ENCODE data around the gene TJP3.
"Not testable (repeated sequence)": the region's sequence is repeated elsewhere in the genome, so short reads cannot be mapped to it uniquely, and the experiment has no call there.

DNA sequence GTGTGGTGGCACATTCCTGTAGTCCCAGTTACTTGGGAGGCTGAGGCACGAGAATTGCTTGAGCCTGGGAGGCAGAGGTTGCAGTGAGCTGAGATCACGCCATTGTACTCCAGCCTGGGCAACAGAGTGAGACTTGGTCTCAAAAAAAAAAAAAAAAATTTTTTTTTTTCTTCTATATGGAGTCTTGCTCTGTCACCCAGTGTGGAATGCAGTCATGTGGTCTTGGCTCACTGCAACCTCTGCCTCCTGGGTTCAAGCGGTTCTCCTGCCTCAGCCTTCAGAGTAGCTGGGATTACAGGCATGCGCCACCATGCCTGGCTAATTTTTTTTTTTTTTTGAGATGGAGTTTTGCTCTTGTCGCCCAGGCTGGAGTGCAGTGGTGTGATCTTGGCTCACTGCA is 57.6 kb downstream of the TJP3 start:
- TF ChIP-seq, protein P1, sequence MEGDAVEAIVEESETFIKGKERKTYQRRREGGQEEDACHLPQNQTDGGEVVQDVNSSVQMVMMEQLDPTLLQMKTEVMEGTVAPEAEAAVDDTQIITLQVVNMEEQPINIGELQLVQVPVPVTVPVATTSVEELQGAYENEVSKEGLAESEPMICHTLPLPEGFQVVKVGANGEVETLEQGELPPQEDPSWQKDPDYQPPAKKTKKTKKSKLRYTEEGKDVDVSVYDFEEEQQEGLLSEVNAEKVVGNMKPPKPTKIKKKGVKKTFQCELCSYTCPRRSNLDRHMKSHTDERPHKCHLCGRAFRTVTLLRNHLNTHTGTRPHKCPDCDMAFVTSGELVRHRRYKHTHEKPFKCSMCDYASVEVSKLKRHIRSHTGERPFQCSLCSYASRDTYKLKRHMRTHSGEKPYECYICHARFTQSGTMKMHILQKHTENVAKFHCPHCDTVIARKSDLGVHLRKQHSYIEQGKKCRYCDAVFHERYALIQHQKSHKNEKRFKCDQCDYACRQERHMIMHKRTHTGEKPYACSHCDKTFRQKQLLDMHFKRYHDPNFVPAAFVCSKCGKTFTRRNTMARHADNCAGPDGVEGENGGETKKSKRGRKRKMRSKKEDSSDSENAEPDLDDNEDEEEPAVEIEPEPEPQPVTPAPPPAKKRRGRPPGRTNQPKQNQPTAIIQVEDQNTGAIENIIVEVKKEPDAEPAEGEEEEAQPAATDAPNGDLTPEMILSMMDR (IDR thresholded peaks at IDR 0.05) = not testable (repeated sequence)
- not testable (repeated sequence) for TF ChIP-seq EP300 (IDR thresholded peaks at IDR 0.05)
